Kidney (tissue), 14 donors: ENCODE data around the gene TCF15. TPM values are rescaled to one million over a fixed set of nuclear protein-coding genes. Genes with fewer than 3 reads are reported as not detected.
A peak's percentile ranks its signal among the peaks of the same experiment; 100 is the strongest.

Experiments
- DNase-seq, 5 donors: peaks; one replicate each; pipeline ENCODE4 v3.0.0-alpha.2; 2013 to 2020
- FAIRE-seq: peaks from 2 replicates; lab custom pipeline; 2012; peaks lifted over from hg19 to GRCh38; lab: Jason Lieb, UNC
- H3K27ac ChIP-seq, 2 donors: one replicate each; pipeline ENCODE4 v1.7.0; 2013; ENCODE audit warnings: low read depth in 2 of 2, low read length in 2 of 2, inconsistent platforms in 1 of 2
- H3K27me3 ChIP-seq: one replicate; pipeline ENCODE4 v1.7.1; 2013; ENCODE audit warnings: low read length, inconsistent platforms; ENCODE audit not compliant: control insufficient read depth, insufficient read depth
- H3K36me3 ChIP-seq, 3 donors: one replicate each; pipeline versions ENCODE4 v1.7.0 to v1.7.1; 2013; ENCODE audit warnings: low read length in 3 of 3, control low read depth in 1 of 3, inconsistent platforms in 1 of 3; ENCODE audit not compliant: insufficient read depth in 3 of 3, control insufficient read depth in 2 of 3
- H3K4me1 ChIP-seq, 3 donors: one replicate each; pipeline versions ENCODE4 v1.7.0 to v1.7.1; 2013; ENCODE audit warnings: low read length in 3 of 3, inconsistent platforms in 1 of 3, low read depth in 1 of 3; ENCODE audit not compliant: control insufficient read depth in 2 of 3, insufficient read depth in 2 of 3
- H3K4me3 ChIP-seq, 3 donors: one replicate each; pipeline versions ENCODE4 v1.7.0 to v1.8.1; 2013; ENCODE audit warnings: low read length in 3 of 3, control low read depth in 1 of 3, inconsistent platforms in 1 of 3
- H3K9ac ChIP-seq, 3 donors: one replicate each; pipeline versions ENCODE4 v1.7.0 to v1.7.1; 2013; ENCODE audit warnings: low read length in 3 of 3, control low read depth in 1 of 3, inconsistent platforms in 1 of 3
- H3K9me3 ChIP-seq, 3 donors: one replicate each; pipeline versions ENCODE4 v1.7.0 to v1.7.1; 2013; ENCODE audit warnings: low read length in 3 of 3, control low read depth in 1 of 3, inconsistent platforms in 1 of 3; ENCODE audit not compliant: control insufficient read depth in 2 of 3, insufficient read depth in 1 of 3
- CTCF ChIP-seq: IDR thresholded peaks from 3 replicates; pipeline ENCODE4 v1.5.1; 2012; ENCODE audit warnings: mild to moderate bottlenecking, moderate library complexity, borderline replicate concordance; ENCODE audit not compliant: insufficient read depth; ENCODE audit errors: extremely low read depth
- intact Hi-C: fragments of 100-400 bp; cut with DNase I; formaldehyde crosslinking; loops from one replicate; pipeline ENCODE4 v1.11.1; 2022
- polyA plus RNA-seq: library from polyadenylated mRNA; stranded (reverse); fragments of 350-450 nt; fragmentation: Illumina TruSeq; extraction: RNeasy Lipid Tissue Mini Kit (QIAGEN cat#74804); gene quantifications from one replicate; pipeline ENCODE4 v1.2.3, GENCODE V29; 2014; ENCODE audit warnings: low read depth, low replicate concordance; ENCODE audit not compliant: insufficient read depth
- total RNA-seq: library from RNA; stranded (reverse); fragmentation: NEBNext Ultra II Directional; extraction: Animal tissue kit (Norgen Biotek cat#: 25700); gene quantifications from one replicate; pipeline ENCODE4 v1.2.1, GENCODE V29; 2021
- donor health status: control.
- donor health status: control.
- donor health status: control.
- donor health status: control.
- donor health status: control.
- donor health status: DM: yes; HTN: yes; CAD: no.
- donor health status: Normal renal cell carcinoma (clear cell type).

TCF15 gene
- total and polyA plus RNA-seq, 2 donors from 2014 or later: 0.63 to 1.6 TPM

GRCh38 chr20:573414-574296 lies 36.5 kb downstream of the TCF15 start:
- no peak for FAIRE-seq

DNA sequence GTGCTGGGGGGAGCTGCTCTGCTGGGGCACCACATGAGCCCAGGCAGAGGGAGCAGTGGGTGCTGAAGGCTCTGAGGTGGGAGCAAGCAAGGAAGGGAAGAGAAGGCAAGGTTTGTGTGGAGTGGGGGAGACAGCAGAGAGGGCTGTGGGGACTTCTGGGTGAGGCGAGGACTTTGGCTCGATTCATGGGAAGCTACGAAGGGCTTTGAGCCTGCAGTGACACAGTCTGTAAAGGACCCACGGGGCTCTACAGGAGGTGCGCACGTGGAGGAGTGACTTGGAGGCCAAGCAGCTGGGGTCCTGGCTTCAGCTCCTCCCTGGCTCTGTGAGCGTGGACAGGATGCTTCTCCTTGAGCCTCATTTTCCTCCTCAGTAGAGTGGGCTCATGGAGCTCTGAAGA lies 37.4 kb downstream of the TCF15 start:
- Histone ChIP-seq H3K4me1 (peaks cover 0 to 5% (median 0%) of the 10 kb centered on the region in 3 donors), H3K4me3 (no peak overlapping the region), H3K9ac (no peak overlapping the region), H3K9me3 (no peaks in the 10 kb centered on the region), H3K27ac (no peak overlapping the region), H3K36me3 (no peaks in the 10 kb centered on the region), H3K27me3 (no peaks in the 10 kb centered on the region)
- TF ChIP-seq CTCF: no peak
- FAIRE-seq (no peak), DNase-seq (no peak)
- intact Hi-C loops: no loop called here

More at GRCh38 chr20:573414-574296, 36.5 kb downstream of the TCF15 start:
- intact Hi-C loops: no loop called here
- no peak for TF ChIP-seq CTCF
- Histone ChIP-seq H3K27me3 (no peaks in the 10 kb centered on the region), H3K9me3 (no peaks in the 10 kb centered on the region), H3K4me1 (peaks cover 0 to 5% (median 0%) of the 10 kb centered on the region in 3 donors), H3K9ac (no peak overlapping the region), H3K27ac (no peak overlapping the region), H3K4me3 (no peak overlapping the region), H3K36me3 (no peaks in the 10 kb centered on the region)
- DNase-seq: no peak

DNA sequence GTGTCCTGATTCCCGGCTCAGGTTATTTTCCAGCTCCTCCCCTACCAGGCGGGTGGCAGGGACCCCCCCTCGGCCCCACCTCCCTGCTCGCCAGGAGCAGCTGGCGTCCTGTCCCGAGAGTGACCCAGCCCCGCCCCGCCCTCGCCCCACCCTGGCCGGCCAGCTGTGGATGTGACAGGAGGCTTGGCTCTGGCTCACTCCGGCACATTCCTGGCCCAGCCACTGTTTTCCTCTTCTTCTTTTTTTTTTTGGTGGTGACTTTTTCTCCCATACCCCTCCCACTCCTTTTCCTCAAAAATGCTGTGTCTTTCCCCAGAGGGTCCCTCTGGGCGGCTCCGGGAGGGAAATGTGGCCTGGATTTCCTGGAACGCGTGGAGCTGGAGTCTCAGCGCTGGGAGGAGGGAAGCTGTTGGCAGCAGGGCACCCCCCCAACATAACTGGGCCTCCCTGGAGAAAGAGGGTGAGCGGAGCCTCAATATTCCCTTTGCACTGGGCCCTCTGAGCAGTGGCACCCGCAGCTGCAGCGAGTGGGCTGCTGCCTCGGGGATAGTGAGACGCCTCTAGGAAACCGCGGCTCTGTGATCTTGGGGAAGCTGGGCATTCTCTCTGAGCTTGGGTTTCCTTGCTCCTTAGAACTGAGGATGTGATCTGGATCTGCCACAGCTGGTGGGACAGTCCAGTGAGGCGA lies 38.2 kb downstream of the TCF15 start:
- no peak for TF ChIP-seq CTCF
- H3K4me3 ChIP-seq: no peak overlapping the region
- intact Hi-C loops: no loop called here
- no peaks in the 10 kb centered on the region for H3K27me3 ChIP-seq
- H3K27ac ChIP-seq: peak overlapping the region in 1 of 2 donors; percentile 54
- peaks cover 0 to 5% (median 0%) of the 10 kb centered on the region in 3 donors for H3K4me1 ChIP-seq
- H3K9me3 ChIP-seq: no peaks in the 10 kb centered on the region
- no peaks in the 10 kb centered on the region for H3K36me3 ChIP-seq
- DNase-seq (peak; percentile 74 to 94 (median 85)), FAIRE-seq (no peak)
- H3K9ac ChIP-seq: no peak overlapping the region
